ENCODE results near the gene TSGA10IP. TPM values are rescaled to one million over a fixed set of nuclear protein-coding genes. Genes with fewer than 3 reads are reported as not detected.

Gene TSGA10IP
- total and polyA plus RNA-seq, 2 donors (not counting 1 experiment from before 2014, with no cell fraction given), result not detected

DNA sequence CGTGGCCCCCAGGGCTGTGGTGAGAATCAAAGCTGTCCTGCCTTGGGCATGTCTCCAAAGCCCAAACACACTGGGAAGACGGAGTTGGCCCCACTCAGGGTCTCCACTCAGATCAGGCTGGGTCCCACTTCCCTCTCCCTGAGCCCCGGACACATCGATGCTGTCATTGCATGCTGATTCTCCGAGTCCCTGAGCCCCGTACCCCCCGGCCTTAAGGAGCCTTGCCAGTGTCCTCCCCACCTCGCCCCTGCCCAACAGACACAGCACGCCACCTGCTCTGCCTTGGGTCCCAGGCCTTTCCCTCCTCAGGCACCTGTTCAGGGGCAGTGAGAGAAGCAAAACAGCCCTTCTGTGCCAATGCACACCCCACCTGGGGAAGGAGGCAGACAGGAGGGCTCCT, 42.1 kb downstream of the TSGA10IP start:
- intact Hi-C loops (cut with micrococcal nuclease), result no loop called here
- no peak for DNase-seq

More for the DNA sequence above, 42.1 kb downstream of the TSGA10IP start:
- H2AFZ ChIP-seq (ENCODE audit: insufficient read depth, low read depth, low read length, poor library complexity, severe bottlenecking), result no peak overlapping the region
- Mint-ChIP-seq H3K27me3 (no peaks in the 10 kb centered on the region), H3K4me3 (no peak overlapping the region), H3K4me1 (peaks cover 5% of the 10 kb centered on the region), H3K27ac (no peak overlapping the region), H3K9me3 (ENCODE audit: insufficient read depth) (no peaks in the 10 kb centered on the region)
- no peak overlapping the region for H3K4me3 ChIP-seq (ENCODE audit: control extremely low read depth in 1 of 5, extremely low read depth in 1 of 5, insufficient read depth in 1 of 5, low read depth in 2 of 5, low read length in 4 of 5)
- H3K79me2 ChIP-seq (ENCODE audit: control insufficient read depth, insufficient read depth, low read length), result peaks cover 9% of the 10 kb centered on the region
- ChIA-PET CTCF (interaction anchor here (1.3 to 11.9 kb wide), 6 partner anchors 15 to 276 kb away, joined by 4 to 144 read pairs (median 18); partner anchors contain the start of genes AP5B1, CCDC85B, FIBP and KAT5), POLR2A (no interaction called here)
- no peak overlapping the region for H3K27ac ChIP-seq (ENCODE audit: low read length in 2 of 2)
- H3K4me2 ChIP-seq (replicated peaks; ENCODE audit: low read depth, low read length, poor library complexity, severe bottlenecking), result no peak overlapping the region
- H4K20me1 ChIP-seq (ENCODE audit: control insufficient read depth, insufficient read depth, low read length, poor library complexity, severe bottlenecking), result no peaks in the 10 kb centered on the region
- H3K4me1 ChIP-seq (ENCODE audit: control insufficient read depth in 2 of 2, insufficient read depth in 2 of 2, low read length in 2 of 2), result peaks cover 3 to 7% of the 10 kb centered on the region in 2 donors
- 97% methylated on average over 8 of the region's 9 CpGs for WGBS (ENCODE audit: insufficient coverage)
- H3K36me3 ChIP-seq (replicated peaks in 1 of 2; ENCODE audit: control extremely low read depth in 1 of 2, control insufficient read depth in 1 of 2, extremely low read depth in 1 of 2, insufficient read depth in 2 of 2, low read length in 1 of 2), result no peaks in the 10 kb centered on the region
- no peak for ATAC-seq (ENCODE audit: low read depth)
- TF ChIP-seq EZH2 (IDR thresholded peaks at IDR 0.05; ENCODE audit: borderline replicate concordance, insufficient read depth, low read depth, low read length, poor library complexity, severe bottlenecking), result no peak
- TF ChIP-seq, protein P1, sequence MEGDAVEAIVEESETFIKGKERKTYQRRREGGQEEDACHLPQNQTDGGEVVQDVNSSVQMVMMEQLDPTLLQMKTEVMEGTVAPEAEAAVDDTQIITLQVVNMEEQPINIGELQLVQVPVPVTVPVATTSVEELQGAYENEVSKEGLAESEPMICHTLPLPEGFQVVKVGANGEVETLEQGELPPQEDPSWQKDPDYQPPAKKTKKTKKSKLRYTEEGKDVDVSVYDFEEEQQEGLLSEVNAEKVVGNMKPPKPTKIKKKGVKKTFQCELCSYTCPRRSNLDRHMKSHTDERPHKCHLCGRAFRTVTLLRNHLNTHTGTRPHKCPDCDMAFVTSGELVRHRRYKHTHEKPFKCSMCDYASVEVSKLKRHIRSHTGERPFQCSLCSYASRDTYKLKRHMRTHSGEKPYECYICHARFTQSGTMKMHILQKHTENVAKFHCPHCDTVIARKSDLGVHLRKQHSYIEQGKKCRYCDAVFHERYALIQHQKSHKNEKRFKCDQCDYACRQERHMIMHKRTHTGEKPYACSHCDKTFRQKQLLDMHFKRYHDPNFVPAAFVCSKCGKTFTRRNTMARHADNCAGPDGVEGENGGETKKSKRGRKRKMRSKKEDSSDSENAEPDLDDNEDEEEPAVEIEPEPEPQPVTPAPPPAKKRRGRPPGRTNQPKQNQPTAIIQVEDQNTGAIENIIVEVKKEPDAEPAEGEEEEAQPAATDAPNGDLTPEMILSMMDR (IDR thresholded peaks at IDR 0.05), result no peak
- no peaks in the 10 kb centered on the region for H3K9me3 ChIP-seq (ENCODE audit: control extremely low read depth in 1 of 3, control insufficient read depth in 2 of 3, insufficient read depth in 1 of 3, low read length in 2 of 3)
- no peak overlapping the region for H3K9ac ChIP-seq (ENCODE audit: low read length)
- H3K27me3 ChIP-seq (replicated peaks in 1 of 4; ENCODE audit: control extremely low read depth in 1 of 4, control insufficient read depth in 3 of 4, insufficient read depth in 4 of 4, low read length in 3 of 4), result no peaks in the 10 kb centered on the region

Data from B cell (primary cell).